ENCODE measurements around the gene CCZ1B.
"Not testable (repeated sequence)": the region's sequence is repeated elsewhere in the genome, so short reads cannot be mapped to it uniquely, and the experiment has no call there.

DNA sequence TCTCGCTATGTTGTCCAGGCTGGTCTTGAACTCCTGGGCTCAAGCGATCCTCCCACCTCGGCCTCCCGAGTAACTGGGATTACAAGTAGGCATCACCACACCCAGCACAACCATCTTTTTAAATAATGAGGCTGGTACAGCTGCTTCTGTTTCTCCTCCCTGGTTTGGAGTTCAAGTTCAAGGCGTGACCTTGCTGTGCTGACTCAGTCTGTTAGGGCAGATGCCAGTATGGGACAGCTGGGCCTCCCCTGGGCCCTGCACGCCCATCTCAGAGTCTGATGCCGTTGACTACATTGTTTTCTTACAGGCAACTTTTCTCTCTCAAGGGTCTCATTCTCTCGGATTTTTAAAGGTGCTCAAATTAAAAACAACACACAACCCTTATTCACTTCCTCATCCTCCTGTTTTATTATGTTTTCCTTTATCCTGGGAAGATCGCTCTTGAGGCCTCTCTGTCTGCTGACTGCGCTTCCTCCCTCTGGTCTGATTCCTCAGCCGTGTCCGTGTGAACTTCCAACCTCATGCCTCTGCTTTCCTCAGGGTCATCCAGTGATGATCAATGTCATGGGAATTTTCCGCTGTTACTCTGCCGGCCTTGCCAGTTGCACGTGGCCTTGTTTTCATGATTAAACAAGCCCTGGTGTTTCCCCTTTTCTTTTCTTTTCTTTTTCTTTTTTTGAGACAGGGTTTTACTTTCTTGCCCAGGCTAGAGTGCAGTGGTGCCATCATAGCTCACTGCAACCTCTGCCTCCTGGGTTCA lies 33.8 kb downstream of the CCZ1B start:
- TF ChIP-seq, protein P1, sequence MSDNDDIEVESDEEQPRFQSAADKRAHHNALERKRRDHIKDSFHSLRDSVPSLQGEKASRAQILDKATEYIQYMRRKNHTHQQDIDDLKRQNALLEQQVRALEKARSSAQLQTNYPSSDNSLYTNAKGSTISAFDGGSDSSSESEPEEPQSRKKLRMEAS (IDR thresholded peaks at IDR 0.05; ENCODE audit: low read depth, low read length) = not testable (repeated sequence)
- not testable (repeated sequence) for TF ChIP-seq POLR2A (IDR thresholded peaks at IDR 0.05; ENCODE audit: extremely low read depth, insufficient read length)

Data from NB4 (cell line).